IPS-15b (cell line): ENCODE results near the gene TRIO.

ENCODE experiments used
- H3K27me3 ChIP-seq: one replicate; pipeline ENCODE4 v1.6.1; 2013; ENCODE audit warnings: low read length; ENCODE audit not compliant: control insufficient read depth, insufficient read depth
- H3K36me3 ChIP-seq: one replicate; pipeline ENCODE4 v1.6.1; 2013; ENCODE audit warnings: low read length; ENCODE audit not compliant: control insufficient read depth, insufficient read depth
- H3K4me1 ChIP-seq: one replicate; pipeline ENCODE4 v1.6.1; 2013; ENCODE audit warnings: mild to moderate bottlenecking, low read length; ENCODE audit not compliant: control insufficient read depth, insufficient read depth
- H3K4me3 ChIP-seq: one replicate; pipeline ENCODE4 v1.5.1; 2013; ENCODE audit warnings: low read depth, low read length
- H3K9ac ChIP-seq: one replicate; pipeline ENCODE4 v1.6.1; 2013; ENCODE audit warnings: low read depth, mild to moderate bottlenecking, low read length
- H3K9me3 ChIP-seq: one replicate; pipeline ENCODE4 v1.6.1; 2013; ENCODE audit warnings: mild to moderate bottlenecking, low read length; ENCODE audit not compliant: control insufficient read depth, insufficient read depth

The TRIO gene

DNA sequence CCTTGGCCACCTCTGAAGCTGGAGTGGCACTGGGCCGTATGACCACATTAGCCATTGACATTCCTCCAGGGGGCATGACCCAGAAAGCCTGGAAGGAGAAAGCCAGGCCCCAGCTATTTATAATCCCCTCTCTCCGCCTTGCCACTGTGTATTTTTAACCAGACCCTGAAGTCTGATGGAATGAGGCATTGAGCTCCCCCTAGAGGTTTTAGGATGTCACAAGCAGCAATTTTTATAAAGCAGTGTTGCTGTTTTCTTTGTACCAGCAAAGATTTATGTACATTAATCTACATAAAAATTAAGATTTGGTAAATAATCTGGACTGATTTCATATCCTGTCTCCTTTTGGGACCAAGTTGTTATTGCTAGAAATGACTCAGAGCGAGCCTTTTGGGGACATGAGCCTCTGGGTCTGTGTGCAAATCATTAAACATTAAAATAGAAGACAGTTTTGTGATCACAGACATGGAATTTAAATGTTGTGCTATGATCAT is 127.1 kb downstream of the TRIO start:
- H3K4me1 ChIP-seq: peaks cover 34% of the 10 kb centered on the region
- no peak overlapping the region for H3K4me3 ChIP-seq
- H3K36me3 ChIP-seq: no peaks in the 10 kb centered on the region
- H3K9me3 ChIP-seq: no peaks in the 10 kb centered on the region
- H3K9ac ChIP-seq: no peak overlapping the region
- H3K27me3 ChIP-seq: no peaks in the 10 kb centered on the region

DNA sequence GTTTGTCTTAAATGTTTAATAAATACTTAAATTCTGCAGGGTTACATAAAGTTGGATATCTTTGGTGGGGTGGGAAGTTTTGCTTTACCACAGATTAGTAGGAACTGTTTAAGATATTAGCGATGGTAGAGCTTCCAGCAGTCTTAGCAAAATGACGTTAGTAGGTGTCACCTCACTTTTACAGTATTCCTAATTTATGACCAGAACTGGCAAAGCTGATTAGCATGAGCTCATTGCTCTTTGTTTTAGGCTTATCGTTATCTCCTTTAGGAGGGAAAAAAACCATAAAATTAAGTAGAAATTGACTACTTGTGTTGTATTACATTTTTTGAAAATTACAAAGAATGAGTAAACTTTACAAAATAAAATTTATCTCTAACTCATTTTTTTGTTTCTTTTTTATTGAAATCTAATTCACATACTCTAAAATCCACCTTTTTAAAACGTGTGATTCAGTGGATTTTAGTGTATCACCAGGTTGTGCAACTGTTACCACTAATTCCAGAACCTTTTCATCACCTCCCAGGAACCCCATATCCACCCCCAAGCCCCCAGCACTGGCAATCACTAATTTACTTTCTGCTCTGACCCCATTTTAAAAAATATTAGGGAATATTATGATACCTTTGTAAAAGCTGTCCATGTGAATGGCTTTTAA is 129.5 kb downstream of the TRIO start:
- H3K36me3 ChIP-seq: no peaks in the 10 kb centered on the region
- H3K4me1 ChIP-seq: peaks cover 24% of the 10 kb centered on the region
- no peaks in the 10 kb centered on the region for H3K27me3 ChIP-seq
- no peak overlapping the region for H3K4me3 ChIP-seq
- no peaks in the 10 kb centered on the region for H3K9me3 ChIP-seq
- no peak overlapping the region for H3K9ac ChIP-seq

- Histone ChIP-seq H3K4me1 (peaks cover 23% of the 10 kb centered on the region), H3K4me3 (no peak overlapping the region), H3K9me3 (no peaks in the 10 kb centered on the region), H3K9ac (no peak overlapping the region), H3K36me3 (no peaks in the 10 kb centered on the region), H3K27me3 (no peaks in the 10 kb centered on the region)
Observed at GRCh38 chr5:14273207-14273767, 130.1 kb downstream of the TRIO start.

- H3K36me3 ChIP-seq: no peaks in the 10 kb centered on the region
- H3K9ac ChIP-seq: no peak overlapping the region
- H3K4me3 ChIP-seq: no peak overlapping the region
- no peaks in the 10 kb centered on the region for H3K9me3 ChIP-seq
- no peaks in the 10 kb centered on the region for H3K27me3 ChIP-seq
- peaks cover 8% of the 10 kb centered on the region for H3K4me1 ChIP-seq
Observed at GRCh38 chr5:14276380-14276779, 133.2 kb downstream of the TRIO start.

GRCh38 chr5:14277385-14278320 is 134.5 kb downstream of the TRIO start:
- no peaks in the 10 kb centered on the region for H3K9me3 ChIP-seq
- no peak overlapping the region for H3K9ac ChIP-seq
- no peaks in the 10 kb centered on the region for H3K27me3 ChIP-seq
- peaks cover 8% of the 10 kb centered on the region for H3K4me1 ChIP-seq
- no peak overlapping the region for H3K4me3 ChIP-seq
- H3K36me3 ChIP-seq: no peaks in the 10 kb centered on the region

GRCh38 chr5:14280294-14280854 is 137.2 kb downstream of the TRIO start:
- Histone ChIP-seq H3K9me3 (no peaks in the 10 kb centered on the region), H3K9ac (no peak overlapping the region), H3K36me3 (no peaks in the 10 kb centered on the region), H3K4me3 (no peak overlapping the region), H3K27me3 (no peaks in the 10 kb centered on the region), H3K4me1 (peaks cover 13% of the 10 kb centered on the region)

DNA sequence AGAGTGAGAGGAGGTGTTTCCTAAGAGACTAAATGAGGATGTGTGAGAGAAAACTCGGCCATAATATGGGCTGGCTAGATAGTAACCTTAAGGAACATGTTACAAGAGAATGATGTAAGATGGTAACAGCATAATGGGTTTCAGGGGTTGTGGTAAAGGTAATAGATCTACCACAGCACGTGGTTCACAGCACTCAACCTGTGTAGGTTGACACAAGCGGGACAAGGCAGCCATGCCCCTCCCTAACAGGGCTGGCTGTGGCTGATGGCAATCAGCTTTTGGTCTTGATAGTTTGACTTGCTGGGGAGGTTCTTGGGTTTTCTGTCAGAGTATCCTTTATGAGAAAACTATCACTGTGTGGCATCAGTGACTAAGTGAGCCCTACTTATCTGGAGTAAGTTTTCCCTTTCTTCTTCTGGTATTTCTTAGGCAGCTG is 138.6 kb downstream of the TRIO start:
- H3K27me3 ChIP-seq: no peaks in the 10 kb centered on the region
- no peaks in the 10 kb centered on the region for H3K36me3 ChIP-seq
- H3K4me1 ChIP-seq: peaks cover 13% of the 10 kb centered on the region
- H3K9me3 ChIP-seq: no peaks in the 10 kb centered on the region
- H3K4me3 ChIP-seq: no peak overlapping the region
- no peak overlapping the region for H3K9ac ChIP-seq

GRCh38 chr5:14283139-14283538 is 140.0 kb downstream of the TRIO start:
- Histone ChIP-seq H3K4me1 (peaks cover 5% of the 10 kb centered on the region), H3K36me3 (no peaks in the 10 kb centered on the region), H3K4me3 (no peak overlapping the region), H3K27me3 (no peaks in the 10 kb centered on the region), H3K9me3 (no peaks in the 10 kb centered on the region), H3K9ac (no peak overlapping the region)

GRCh38 chr5:14284392-14285148 is 141.4 kb downstream of the TRIO start:
- H3K36me3 ChIP-seq: no peaks in the 10 kb centered on the region
- H3K9ac ChIP-seq: no peak overlapping the region
- no peaks in the 10 kb centered on the region for H3K9me3 ChIP-seq

GRCh38 chr5:14286007-14286406 is 142.9 kb downstream of the TRIO start:
- Histone ChIP-seq H3K9ac (no peak overlapping the region), H3K4me1 (peaks cover 5% of the 10 kb centered on the region), H3K4me3 (no peak overlapping the region), H3K27me3 (no peaks in the 10 kb centered on the region), H3K36me3 (peaks cover 4% of the 10 kb centered on the region), H3K9me3 (no peaks in the 10 kb centered on the region)

More at GRCh38 chr5:14284392-14285148, 141.4 kb downstream of the TRIO start:
- Histone ChIP-seq H3K4me1 (peaks cover 5% of the 10 kb centered on the region), H3K27me3 (no peaks in the 10 kb centered on the region), H3K4me3 (no peak overlapping the region)
